Stimulated activated CD4-positive, alpha-beta T cell treated with anti-CD3 and anti-CD28 coated beads, Interleukin-4, amount 100 ng/mL, for 48 hours (primary cell): ENCODE data around the gene PPM1E.

Experiments
- DNase-seq, 2 donors: peaks; one replicate each; pipeline ENCODE4 v3.0.0-alpha.2; 2020; ENCODE audit warnings: low read depth in 2 of 2

PPM1E gene

DNA sequence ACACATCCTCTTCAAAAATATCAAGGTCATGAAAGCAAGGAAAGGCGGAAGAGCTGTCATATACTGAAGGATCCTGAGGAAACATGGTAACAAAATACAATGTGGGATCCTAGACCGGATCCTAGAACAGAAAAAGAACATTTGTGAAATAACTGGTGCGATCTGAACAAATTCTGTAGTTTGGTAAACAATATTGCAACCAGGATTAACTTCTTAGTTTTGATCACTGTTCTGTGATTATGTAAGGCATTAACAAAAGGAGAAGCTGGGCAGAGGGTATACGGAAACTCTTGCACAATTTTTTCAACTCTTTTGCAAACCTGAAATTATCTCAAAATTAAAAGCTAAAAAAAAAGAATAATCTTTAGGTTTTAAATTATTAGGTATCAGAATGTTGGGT lies 241.3 kb downstream of the PPM1E start:
- DNase-seq = no peak

DNA sequence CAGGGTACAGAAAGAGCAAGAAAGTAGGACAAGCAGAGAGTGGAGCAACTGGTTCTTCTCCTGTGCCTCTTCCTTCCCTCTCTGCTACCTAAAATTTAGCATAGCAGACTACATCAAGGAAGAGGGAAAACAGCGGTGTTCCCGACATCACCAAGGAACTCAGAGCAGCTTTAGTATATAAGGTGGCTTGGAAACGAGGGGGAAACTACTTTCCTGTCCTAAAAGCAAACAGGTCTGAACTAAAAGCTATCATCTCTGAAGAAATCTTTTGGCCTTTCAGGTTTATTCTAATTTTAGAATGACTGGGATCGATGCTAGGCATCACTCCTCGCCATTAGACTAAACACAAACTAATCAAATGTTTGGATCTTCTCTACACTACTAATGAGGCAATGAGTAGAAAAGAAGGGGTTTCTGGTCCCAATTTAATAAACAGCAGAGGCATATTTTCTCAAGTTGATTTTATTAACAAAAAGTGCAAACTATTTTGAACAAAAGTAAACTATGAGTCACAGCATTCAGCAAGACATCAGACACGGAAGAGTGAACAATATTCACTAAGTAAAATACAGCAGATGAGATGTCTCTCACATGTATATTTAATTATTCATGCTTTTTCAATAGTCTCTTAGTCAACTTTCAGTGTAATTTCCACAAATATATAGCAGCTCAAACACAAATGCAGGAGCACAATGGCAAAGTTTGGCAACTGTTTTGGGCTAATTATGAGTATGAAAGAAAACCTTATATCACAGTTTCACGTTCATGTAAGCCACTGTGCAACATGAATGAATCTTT lies 242.3 kb downstream of the PPM1E start:
- DNase-seq = no peak

DNA sequence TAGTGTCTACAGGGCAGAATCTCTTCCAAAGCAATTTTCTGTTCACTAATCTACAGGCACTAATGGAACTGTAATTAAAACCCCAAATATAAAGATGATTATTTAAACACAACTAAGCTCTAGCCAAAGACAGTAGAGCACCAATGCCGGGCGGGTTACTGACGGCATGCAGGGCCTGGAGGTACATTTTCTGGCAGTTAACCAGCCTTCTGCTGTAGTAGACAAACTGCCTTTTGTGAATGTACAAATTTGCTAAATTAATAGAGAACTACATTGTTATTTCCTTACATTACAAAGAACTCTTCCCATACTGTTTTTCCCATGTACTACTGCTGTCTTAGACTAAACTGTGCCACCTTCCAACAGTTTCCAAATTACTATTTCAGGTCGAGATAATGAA lies 243.2 kb downstream of the PPM1E start:
- DNase-seq = no peak

DNA sequence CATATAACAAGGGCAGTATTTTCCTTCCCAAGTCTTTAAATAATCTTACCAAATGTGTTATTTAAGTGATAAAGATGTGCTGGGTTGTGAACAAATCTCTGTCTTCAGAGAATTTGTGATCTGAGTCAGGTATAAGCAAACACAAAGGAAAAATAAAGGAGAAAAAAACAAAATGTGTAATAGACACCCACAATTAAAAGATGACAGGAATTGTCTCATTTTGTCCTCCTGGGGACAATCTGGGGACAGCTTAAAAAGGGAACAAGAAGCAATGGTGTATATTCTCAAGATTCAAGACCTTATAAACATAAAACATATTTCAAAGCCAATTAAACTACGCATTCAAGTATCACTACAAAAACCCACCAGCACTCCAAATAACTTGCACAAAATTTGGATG lies 243.8 kb downstream of the PPM1E start:
- DNase-seq = no peak

DNA sequence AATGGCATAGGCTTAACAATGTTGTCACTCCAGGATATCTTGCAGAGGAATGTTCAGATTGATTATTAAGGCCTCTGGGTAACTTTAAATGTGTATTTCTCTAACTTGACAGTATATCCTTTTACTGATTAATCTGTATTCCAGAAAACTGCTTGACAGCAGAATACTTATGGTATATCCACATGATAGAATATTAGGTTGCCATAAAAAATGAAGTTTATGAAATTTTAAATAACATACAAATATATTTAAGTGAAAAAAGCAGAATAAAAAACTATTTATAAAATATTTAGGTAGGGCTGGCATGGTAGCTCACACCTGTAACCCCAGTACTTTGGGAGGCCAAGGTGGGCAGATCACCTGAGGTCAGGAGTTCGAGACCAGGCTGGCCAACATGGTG lies 244.4 kb downstream of the PPM1E start:
- DNase-seq = no peak

DNA sequence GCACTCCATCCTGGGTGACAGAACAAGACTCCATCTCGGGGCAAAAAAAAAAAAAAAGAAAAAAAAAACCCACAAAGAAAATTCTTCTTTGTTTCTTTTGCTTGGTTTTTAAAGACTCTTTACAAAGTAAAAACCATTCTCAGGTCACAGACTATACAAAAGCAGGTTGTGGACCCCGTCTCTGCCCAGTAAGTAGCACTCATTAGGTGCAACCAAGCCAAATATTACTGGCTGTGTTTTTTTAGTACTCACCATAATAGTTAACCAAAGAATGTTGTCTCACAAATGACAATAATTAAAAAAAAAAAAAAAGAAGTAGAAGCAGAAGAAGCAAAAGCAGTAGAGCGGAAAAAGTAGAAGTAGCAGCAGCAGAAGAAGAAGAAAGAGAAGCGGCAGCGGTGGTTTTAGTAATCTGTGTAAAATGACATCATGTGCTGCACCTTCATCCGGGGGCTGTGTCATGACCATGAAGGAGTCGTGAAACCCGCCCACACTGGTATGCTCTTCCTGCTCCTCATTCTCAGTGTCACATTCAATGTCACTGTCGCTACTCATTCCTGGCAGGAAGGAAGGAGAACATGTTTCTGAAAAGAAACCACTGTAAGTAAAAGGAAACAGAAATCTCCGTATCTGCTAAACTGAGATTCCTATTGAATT lies 245.6 kb downstream of the PPM1E start:
- peak; percentile 51 to 69 for DNase-seq

DNA sequence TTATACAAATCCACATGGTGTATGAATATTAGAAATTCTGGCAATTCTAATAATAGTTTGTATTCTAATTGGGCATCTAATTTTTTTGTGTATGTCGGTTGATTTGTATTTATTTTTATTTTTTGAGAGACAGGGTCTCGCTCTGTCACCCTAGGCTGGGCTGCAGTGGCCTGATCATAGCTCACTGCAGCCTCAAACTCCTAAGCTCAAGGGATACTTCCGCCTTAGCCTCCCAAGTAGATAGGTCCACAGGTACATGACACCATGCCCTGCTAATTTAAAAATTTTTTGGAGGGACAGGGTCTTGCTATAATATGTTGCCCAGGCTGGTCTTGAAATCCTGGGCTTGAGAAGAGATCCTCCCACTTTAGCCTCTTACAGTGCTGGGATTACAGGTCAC lies 246.5 kb downstream of the PPM1E start:
- no peak for DNase-seq

DNA sequence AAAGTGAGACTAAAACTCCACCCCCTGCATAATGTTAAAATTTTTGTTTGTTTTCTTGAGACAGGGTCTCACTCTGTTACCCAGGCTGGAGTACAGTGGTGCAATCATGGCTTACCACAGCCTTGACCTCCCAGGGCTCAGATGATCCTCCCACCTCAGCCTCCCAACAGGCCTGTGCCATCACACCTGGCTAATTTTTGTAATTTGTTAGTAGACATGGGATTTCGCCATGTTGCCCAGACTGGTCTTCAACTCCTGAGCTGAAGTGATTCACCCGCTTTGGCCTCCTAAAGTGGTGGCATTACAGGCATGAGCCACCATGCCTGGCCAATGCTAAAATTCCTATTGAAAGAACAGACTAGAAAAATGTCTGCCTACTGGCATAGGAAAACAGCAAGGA lies 247.2 kb downstream of the PPM1E start:
- DNase-seq = no peak

DNA sequence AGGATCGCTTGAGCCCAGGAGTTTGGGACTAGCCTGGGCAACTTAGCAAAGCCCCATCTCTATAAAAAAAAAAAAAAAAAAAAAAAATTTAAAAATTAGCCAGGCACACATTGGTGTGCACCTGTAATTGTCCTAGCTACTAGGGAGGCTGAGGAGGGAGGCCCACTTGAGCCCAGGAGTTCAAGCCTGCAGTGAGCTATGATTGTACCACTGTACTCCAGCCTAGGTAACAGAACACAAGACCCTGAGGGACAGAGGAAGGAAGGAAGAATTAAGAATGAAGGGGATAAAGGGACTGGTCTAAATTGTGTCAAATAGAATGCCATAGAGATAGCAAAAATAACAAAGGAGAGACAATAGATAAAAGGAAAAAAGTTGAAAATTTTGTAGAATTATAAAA lies 248.2 kb downstream of the PPM1E start:
- DNase-seq = no peak

DNA sequence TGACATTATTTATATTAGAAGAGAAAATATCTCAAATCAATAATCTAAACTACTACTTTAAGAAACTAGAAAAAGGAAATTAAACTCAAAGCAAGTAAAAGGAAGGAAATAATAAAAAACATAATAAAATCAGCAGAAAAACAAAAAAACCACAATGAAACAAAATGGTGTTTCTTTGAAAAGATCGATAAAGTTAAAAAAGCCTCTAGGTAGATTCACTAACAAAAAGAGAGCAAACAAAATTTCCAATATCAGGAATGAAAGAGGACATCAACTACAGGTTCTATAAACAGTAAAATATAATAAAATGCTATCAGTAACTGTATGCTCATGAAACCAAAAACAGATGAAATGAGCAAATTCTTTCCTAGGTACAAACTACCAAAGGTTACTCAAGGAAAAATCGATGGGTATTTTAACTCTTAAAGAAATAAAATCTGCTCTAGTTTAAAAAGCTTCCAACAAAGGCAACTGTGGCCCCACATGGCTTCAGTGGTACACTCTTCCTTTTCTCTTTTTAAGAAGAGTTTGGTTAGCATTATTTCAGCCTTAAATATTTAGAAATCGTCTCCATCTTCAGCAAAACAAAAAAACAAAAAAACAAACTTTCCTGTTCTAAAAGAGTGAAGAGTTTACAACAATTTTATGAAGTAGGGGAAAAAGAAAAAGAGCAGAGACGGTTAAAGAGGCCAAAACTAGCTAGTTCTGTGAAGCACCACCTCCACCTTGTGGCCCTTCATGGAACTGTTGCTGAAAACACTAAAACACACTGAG lies 248.9 kb downstream of the PPM1E start:
- peak; percentile 34 to 54 for DNase-seq

DNA sequence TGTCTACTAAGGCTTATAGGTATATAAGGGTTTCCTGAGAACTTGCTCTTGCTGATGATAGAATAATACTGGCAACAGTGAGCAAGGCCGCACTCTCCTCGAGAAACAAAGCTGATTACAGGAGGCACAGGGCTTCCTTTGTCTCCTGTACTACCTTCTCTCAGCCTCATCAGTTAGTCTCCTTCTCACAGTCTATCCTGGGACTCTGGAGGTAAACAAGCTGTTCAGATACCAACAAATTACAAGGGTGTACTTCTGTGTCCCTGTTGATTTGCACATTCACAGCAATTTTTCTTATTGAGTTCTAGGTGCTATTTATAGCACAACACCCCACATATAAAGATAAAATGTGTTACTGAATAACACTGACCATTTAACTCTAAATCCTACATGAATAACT lies 252.3 kb downstream of the PPM1E start:
- DNase-seq = no peak

DNA sequence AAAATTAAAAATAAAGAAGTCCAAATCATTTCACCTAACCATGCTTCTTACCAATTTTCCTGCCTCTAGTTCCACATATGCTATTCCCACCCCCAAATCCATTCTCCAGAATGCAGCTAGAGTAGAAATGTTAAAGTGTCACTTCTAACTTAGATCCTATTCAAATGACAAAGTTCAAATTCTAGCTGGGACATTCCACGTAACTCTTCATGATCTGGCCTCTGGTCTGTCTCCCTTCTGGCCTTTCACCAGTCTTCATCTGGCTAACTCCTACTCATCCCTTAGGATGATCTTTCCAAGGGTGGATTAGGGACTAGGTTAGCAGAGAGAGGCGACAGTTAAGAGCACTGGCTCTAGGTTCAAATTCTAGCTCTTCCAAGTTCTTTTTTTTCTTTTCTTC lies 253.1 kb downstream of the PPM1E start:
- no peak for DNase-seq

DNA sequence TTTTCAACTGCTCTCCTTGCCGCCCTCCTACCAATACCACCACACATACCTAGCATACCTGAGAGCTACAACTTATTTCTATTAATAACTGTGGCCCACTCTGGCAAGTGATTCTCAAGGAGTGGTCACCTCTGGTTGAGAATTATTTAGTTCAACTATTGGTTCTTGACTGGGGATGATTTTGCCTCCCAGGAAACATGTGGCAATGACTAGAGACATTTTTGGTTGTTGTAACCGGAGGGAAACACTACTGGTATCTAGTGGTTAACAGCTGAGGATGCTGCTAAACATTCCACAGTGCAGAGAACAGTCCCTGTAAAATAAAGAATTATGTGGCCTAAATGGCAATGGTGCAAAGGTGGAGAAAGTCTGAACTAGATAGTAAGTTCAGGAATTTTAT lies 254.4 kb downstream of the PPM1E start:
- no peak for DNase-seq

DNA sequence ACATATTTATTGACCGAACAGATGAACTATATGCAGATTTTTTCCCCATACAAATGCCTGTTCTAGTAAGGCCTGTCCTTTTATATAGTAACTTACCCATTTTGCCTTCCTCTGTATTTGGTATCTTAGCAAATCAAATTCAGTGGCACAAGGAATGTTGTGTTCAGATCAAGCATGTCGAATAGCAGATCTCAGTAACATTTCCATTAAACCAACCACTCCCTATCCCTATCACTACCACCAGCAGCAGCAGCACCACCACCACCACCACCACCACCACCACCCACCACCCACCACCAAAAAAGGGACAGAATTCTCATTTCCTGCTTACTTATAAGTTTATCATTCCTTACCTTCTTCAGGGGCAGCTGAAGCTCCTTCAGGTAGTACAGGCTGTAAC lies 256.3 kb downstream of the PPM1E start:
- no peak for DNase-seq

DNA sequence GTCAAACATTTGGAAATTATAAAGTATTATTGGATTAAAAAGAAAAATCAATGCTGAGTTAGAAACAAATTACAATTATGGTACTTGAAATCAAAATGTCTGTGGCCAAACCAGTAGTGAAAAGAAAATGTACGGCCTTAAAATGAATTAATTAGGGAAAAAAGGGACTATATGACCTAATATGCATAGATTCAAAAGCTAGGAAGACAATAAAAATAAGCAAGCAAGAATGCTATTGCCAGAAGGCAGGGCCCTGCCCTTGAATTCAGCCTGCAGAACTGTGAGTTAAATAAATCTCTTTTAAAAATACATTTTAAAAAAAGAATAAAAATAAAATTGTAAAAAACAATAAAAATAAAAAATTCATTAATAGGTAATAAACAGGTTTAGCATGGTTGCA lies 262.4 kb downstream of the PPM1E start:
- no peak for DNase-seq

DNA sequence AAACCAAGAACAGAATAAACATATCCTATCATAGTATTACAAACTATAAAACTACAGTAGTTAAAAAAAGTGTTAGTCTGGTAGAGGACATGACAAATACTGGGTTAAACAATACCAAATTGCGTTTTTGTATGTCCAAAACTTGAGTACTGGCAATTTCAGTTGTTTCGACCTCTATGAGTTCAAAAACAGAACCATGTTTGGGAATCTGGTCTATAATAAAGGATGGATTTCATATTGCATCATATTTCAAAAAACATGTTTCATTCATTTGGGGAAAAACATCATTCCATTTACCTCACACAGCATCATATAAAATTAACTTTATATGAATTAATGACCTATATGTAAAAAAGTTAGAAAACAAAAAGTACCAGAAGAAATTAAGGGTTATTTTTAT lies 269.3 kb downstream of the PPM1E start:
- no peak for DNase-seq

DNA sequence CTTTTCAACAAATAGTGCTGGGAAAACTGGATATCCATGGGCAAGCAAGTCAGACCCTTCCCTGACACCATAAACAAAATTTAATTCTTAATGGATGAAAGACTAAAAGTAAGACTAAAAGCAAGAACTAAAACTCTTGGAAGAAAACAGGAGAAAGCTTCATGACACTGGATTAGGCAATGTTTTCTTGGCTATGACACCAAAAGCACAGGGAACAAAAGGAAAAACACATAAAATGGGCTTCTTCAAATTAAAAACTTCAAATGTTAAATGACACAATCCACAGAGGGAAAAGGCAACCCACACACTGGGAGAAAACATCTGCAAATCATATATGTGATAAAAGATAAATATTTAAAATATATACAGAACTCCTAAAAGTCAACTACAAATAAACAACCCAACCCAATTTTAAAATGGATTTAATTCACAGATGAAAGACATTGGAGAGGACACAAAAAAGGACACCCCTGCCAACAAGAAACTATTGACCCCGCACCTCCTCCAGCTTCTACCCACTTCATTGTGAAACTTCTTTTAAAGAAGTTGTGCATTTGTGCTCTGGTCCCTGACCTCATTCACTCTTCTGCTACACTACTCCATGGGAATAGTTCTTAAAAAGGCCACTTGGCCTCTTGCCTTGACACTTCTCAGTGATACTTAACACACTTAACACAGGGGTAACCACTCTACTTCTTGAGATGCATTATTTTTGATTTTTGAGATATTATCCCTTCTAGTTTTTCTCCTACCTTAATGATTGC lies 270.7 kb downstream of the PPM1E start:
- DNase-seq = no peak

DNA sequence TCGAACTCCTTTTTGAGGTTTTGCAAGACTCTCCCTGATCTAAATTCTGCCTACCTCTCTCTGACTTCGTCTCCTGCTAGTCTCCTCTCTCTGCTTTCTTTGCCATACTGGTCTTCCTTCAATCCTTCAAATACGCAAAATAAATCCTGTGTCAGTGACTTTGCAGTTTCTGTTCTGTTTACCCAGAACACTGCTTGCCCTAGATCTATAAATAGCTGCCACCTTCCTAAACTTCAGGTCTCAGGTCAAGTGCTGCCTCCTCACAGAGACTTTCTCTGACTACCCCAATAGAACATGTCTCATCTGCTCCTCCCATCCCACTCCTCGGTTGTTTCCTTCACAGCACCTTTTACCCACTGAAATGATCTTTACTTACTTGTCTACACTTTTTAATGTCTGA lies 272.1 kb downstream of the PPM1E start:
- DNase-seq = no peak

DNA sequence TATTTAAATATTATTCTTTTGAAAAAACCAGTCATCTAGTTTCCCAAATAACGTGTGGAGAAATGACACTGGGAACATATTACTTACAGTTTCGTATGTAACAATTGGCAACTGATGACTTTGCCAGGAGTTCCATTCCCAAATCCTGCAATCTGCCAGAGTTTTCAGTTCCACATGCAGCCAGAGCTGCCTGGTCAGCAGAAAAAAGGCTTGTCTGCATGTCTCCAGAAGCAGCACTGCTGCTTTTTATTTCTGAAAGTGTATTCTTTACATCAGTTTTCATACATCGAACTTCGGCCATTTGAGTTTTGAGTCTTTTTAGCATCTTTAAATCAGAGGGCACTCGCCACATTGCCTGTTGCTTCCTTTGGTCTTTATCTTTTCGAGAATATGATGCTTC lies 272.7 kb downstream of the PPM1E start:
- DNase-seq = no peak

DNA sequence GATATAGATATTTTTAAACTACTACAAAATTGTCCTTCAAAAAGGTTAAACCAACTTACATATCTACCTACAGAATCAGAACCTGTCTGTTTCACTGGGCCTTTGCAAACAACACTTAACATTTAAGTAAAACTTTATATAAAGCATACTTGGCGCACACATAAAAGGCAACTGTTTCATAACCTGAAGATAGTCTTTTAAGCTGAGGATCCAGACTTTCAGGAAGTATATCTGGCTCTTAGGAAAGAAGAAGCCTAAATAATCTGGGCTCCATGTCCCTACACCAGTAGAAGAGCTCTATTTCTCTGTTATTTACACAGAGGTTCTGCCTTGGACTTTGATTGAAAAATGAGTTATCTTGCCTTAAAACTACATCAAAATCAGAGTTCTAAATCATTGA lies 275.2 kb downstream of the PPM1E start:
- no peak for DNase-seq
